ENCODE results near the gene OR6J1.
"Not testable (repeated sequence)": the region's sequence is repeated elsewhere in the genome, so short reads cannot be mapped to it uniquely, and the experiment has no call there.

OR6J1 gene

DNA sequence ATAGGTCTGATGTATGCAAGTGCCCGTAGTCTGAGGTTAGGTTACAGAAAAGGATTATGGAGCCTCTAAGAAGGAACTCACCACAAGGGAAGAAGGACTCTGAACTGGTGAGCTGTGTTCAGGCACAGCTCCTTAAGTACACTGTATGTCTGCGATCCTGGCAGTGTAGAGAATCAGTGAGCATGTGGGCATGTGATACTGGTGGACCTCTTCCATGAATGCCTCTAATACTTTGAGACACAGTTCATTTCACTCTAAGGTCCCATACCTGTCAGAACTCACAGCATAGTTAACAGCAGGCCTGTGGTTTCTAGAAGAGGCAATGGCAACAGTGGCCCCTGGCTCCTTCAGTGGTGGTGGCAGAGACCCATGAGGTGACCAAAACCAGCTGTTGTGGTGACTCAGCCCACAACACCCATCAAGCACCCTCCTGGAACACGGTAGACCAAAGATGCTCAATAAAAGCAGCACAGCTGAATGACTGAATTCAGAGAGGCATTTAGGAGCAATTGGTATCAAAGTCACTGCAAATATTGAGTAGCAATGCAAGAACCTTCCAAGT lies 6.9 kb upstream of the OR6J1 start:
- no peak for DNase-seq (ENCODE audit: low read depth in 1 of 2, low spot score in 1 of 2)

DNA sequence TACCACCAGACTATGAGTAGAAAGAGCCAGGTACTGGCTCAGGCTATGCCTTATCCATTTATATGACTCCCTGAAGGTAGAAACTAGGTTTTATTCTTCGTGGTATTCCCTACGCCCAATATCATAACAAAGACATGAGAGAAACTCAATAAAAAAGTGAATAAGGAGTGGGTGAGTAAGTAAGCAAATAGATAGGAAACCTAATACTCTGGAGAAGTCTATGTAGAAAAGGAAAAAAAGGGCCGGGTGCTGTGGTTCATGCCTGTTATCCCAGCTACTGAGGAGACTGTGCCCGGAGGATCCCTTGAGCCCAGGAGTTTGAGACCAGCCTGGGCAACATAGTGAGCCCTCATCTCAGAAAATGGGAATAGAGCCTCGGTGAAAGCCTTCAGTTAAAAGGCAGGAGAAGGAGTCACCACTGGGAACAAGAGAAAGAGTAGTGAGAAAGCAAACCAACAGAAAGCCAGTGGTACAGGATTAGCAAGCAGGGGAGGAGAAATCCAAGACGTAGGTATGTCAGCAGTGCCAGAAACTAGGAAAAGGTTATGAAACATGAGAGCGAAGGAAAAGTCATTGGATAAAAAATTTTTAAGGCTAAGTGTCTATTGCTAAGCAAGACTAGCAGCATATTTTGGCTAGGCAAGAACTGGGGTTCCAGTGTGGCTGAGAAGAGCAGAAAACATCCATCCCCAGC lies 6.0 kb upstream of the OR6J1 start:
- DNase-seq (ENCODE audit: low read depth in 1 of 2, low spot score in 1 of 2) = no peak

DNA sequence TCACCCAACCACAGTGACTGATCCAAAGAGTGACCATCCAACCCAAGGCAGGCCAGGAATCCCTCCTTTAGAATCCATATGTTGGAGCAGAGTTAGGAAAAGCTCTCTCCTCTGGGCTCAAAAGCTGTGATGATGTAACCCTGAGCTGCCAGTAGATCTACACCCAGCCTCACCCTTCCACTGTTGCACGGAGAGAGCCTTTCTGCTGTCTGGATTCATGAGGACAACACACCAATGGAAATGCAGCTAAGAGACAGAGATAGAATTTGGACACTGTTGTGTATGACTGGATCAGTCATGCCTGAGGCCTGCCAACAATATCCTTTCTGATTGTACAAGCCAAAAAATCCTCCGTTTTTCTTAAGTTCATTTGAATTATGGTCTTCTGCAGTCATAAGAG lies 4.4 kb upstream of the OR6J1 start:
- DNase-seq (ENCODE audit: low read depth in 1 of 2, low spot score in 1 of 2) = no peak

DNA sequence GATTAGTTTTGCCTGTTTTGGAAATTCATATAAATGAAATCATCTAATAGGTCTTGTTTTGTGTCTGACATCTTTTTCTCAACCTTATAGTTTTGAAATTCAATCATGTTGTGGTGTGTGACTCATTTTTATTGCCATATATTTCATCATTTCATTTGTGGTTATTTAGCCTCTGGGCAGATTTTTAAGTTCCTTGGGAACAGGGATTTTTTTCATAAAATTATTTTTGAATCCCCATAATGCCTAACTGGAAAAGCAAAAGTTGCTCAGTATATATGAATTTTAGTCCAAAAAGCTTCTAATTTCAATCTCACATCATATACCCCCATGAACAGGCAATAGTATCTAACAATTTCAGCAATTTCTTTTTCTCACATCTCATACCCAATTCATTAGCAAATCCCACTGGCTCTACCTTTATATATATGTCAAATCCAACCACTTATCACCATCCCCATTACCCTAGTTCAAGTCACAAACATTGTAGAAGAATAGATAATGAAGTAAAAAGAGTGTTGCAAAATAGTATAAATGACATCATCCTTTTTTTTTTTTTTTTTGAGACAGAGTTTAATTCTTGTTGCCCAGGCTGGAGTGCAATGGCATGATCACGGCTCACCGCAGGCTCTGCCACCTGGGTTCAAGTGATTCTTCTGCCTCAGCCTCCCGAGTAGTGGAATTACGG lies 2.6 kb upstream of the OR6J1 start:
- DNase-seq (ENCODE audit: low read depth in 1 of 2, low spot score in 1 of 2) = no peak

DNA sequence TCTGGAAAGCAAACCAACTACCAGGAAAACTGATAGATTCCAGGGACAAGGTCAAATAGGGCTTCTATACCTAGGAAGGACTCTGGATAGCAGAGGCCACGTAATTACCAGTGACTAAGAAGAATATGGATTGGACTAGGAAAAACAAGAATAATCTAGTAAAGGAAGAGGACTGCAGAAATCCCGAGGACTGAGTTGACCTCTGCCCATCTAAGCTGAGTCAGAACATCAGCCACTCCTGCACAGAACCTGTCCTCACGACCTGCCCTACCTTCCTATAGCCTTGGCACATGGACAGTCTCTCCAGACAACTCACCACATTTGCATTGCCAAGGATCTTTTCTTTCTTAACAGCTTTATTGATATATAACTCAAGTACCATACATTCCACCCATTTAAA lies 2.3 kb downstream of the OR6J1 start:
- no peak for DNase-seq (ENCODE audit: low read depth in 1 of 2, low spot score in 1 of 2)

DNA sequence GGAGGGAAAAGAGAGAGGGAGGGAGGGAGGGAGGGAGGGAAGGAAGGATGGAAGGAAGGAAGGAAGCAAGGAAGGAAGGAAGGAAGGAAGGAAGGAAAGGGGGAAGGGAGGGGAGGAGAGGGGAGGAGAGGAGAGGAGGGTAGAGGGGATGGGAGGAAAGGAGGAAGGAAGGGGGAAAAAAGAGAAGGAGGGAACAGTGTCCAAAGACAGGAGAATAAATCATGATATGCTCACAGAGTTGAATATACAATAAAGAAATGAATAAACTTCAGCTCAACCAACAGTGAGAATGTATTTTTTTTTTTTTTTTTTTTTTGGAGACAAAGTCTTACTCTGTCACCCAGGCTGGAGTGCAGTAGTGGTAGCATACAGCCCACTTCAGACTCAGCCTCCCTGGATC lies 4.0 kb downstream of the OR6J1 start:
- DNase-seq (ENCODE audit: low read depth in 1 of 2, low spot score in 1 of 2) = no peak

DNA sequence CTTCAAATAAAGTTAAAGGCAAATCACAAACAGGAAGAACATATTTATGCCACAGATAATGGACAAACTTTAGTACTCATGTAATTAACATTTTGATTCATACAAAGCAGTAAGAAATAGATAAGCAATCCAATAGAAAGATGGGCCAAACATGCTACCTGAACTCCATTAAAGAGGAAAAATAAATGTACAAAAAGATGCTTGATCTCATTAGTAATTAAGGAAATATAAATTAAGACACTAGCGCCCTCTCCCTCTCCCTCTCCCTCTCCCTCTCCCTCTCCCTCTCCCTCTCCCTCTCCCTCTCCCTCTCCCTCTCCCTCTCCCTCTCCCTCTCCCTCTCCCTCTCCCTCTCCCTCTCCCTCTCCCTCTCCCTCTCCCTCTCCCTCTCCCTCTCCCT lies 8.2 kb downstream of the OR6J1 start:
- not testable (repeated sequence) for DNase-seq (ENCODE audit: low read depth in 1 of 2, low spot score in 1 of 2)

DNA sequence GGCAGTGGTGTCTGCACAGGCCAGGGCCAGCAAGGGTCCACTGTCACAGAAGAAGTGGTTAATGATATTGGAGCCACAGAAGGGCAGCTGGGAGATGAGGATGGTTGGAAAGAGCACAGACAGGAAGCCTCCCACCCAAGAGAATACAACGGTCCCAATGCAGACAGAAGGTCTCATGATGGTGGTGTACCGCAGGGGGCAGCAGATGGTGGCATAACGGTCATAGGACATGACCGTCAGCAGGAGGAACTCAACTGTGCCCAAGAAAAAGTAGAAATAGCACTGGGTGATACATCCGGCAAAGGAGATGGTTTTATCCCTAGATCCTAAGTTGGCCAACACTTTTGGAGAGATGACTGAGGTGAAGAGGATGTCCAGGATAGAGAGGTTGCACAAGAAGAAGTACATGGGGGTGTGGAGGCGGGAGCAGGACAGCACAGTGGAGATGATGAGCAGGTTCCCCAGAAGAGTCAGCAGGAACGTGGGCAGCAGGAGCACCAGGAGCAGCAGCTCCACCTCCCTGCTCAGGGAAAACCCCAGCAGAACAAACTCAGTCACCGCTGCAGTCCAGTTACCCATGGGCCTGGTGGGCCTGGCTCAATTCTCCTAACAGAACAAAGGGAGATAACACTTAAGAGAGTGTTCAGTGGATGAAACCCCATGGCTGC lies 9.8 kb downstream of the OR6J1 start:
- DNase-seq (ENCODE audit: low read depth in 1 of 2, low spot score in 1 of 2) = no peak

DNA sequence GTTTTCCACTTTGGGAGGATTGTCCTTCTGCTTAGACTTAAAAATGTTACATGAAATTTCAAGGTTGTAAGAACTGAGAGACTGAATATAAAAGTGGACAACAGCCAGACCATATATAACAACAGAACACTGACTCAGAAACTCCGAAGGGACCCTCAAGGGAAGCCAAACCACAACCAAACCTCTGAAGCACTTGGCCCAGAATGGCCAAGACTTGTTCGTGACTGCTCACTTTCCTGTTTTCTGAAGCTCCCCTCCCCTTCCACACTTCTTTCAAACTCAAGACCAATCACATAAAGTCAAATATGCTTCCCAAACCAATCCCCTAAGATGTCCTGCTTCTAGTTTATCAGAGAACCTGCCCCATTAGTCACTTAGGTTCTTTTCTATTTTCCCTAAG lies 13.7 kb downstream of the OR6J1 start:
- DNase-seq (ENCODE audit: low read depth in 1 of 2, low spot score in 1 of 2) = no peak

DNA sequence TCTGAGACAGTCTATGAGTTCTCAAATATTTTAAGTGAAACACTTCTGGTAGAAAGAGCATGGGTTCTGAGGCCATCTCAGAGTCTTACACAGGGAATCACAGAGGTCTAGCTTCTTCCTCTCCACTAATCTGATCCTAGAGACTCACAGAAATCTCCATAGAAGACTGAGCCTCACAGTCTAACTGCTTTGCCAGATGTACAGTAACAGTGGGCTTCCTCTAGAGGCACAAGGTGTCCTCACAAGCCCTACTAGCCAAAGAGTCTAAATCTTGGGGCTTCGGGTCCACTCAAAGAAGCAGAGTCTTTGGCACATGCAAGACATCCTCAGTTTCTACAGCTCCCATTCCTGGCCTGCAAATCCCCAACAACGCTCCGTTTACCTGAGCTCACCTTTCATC lies 14.1 kb downstream of the OR6J1 start:
- DNase-seq (ENCODE audit: low read depth in 1 of 2, low spot score in 1 of 2) = no peak

DNA sequence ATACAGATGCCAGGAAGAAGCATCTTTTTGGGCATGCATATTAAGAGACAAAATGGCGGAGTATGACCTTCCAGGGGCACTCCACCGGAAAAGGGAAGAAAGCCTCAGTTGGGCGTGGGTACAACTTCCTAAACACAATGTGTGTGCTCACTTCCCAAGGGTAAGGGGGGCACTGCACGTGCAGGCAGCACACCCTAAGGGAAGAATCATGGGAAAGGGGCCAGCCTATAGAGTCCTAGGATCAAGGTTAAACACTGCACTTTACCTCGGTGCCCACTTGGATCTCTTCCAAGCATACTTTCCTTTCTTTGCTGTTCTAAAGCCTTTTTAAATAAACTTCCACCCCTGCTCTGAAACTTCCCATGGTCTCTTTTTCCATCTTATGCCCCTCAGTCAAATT lies 14.8 kb downstream of the OR6J1 start:
- no peak for DNase-seq (ENCODE audit: low read depth in 1 of 2, low spot score in 1 of 2)

DNA sequence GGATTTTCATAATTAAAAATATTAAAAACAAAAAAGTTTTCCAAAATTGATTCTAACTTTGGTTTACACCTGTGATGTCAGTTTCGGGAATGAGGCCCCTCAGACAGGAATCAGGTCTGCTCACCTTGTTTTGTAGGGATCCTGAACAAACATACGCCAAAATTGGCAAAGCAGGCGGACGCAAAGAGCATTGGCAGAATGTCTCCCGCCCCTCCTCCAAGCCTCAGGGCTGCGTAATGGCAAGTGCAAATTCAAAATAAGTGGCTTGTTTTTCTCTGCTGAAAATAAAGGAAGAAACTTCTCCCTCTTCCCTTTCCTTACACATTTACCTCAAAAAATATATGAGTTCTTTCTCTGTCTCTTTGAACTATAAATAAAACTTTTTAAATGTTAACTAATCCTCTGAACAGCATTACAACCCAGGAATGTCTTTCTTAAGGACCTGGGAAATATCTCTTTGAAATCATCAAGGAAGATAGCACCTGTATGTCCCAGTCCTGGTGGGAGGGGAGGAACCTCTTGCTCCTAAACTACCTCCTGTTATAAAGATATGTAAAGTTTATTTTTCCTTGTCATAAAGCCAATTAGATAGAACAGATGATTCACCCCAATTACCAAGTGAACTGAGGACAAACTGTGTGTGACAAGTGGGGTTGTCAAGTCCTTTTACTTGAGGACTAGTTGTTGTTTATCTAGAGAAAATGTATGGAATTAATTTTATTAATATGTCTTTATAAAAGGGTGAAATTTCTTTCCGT lies 16.5 kb downstream of the OR6J1 start:
- no peak for DNase-seq (ENCODE audit: low read depth in 1 of 2, low spot score in 1 of 2)

DNA sequence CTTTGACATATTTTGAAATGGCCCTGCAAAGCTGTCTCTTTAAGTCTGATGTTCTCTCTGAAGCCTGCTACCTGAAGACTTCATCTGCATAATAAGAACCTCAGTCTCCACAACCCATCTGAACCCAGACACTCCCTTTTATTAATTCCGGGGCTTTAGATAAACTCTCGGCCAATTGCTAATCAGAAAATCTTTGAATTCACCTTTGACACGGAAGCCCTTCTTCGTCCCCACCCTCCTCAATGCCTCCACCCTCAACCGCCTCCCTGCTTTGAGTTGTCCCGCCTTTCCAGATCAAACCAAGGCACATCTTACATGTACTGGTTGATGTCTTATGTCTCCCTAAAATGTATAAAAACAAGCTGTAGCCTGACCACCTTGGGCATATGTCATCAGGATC lies 17.6 kb downstream of the OR6J1 start:
- no peak for DNase-seq (ENCODE audit: low read depth in 1 of 2, low spot score in 1 of 2)

DNA sequence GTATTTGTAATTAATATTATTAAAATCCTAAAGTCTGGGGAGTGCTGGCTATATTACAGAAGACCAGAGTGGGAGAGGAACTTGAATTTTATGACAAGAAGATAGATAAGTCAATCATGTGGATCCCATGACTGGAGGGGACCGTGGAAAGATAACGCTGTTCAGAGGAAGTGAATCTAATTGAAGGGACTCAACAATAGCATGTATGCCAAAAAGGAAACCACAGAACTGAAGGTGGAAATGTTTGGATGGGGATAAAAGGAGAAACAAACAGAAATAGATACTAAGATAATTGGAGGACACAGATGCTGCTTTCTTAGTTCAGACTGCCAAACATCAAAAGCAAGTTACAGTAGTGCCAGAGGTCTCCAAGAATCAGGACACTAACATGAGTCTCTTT lies 21.1 kb downstream of the OR6J1 start:
- DNase-seq (ENCODE audit: low read depth in 1 of 2, low spot score in 1 of 2) = no peak

DNA sequence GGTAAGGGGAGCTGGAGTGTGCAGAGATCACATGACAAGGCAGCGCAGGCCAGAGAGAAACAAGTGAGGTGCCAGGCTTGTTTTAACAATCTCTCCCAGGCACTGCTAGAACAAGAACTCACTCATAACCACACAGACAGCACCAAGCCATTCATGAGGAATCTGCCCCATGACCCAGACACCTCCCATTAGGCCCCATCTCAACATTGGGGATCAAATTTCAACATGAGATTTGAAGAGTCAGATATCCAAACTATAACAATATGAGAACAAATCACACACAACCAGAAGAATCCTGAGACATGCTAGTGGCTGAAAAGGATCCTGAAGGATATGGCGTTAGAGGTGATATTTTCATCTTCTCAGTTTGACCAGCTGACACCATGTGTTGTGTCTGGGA lies 21.9 kb downstream of the OR6J1 start:
- DNase-seq (ENCODE audit: low read depth in 1 of 2, low spot score in 1 of 2) = no peak

DNA sequence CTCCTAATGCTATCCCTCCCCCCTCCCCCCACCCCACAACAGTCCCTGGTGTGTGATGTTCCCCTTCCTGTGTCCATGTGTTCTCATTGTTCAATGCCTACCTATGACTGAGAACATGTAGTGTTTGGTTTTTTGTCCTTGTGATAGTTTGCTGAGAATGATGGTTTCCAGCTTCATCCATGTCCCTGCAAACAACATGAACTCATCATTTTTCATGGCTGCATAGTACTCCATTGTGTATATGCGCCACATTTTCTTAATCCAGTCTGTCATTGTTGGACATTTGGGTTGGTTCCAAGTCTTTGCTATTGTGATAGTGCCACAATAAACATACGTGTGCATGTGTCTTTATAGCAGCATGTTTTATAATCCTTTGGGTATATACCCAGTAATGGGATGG lies 28.4 kb downstream of the OR6J1 start:
- DNase-seq (ENCODE audit: low read depth in 1 of 2, low spot score in 1 of 2) = not testable (repeated sequence)

DNA sequence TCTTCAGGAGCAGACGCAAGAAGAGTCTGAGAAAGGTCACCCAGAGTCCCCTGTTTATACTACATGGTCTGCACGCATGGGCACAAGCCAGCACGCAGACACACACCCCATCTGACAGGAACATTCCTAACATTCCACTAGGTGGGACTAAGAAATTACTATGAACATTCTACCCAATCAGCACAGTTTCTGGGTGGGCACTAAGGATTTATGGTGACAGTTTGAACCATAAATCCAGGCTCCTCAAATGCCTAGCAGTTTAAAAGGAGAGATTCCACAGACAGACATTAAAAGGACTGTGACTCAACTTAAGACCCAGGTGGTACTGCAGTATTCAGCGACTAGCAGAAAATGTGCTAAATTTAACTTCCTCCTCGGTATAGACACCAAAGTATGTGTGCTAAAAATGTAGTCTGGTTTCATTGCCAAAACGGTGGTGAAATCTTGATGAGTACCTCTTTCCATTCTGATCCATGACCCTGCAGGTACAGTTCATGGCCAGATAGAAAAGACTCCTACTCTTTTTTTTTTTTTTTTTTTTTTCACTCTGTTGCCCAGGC lies 29.8 kb downstream of the OR6J1 start:
- no peak for DNase-seq (ENCODE audit: low read depth in 1 of 2, low spot score in 1 of 2)

DNA sequence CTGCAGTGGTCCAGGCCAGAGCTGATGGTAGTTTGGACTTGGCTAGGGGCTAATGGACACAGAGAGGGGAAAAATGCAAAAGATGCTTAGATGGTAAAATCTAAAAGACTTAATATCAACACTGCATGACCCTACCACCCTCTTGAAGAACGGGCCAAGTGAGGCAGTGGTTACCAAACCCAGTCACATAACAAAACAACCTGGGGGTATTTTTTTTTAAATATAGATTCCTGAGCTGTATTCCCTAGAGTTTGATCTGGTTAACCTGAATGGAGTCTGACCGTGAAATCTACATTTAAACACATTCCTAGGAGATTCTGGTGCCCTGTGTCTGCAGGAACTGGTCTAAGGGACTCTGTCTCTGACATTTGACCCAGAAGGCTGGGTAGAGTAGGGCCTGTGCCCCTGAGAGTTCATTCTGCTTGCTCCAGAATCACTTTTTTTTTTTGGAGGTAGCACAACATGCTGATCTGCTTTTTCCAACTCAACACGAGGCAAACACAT lies 30.4 kb downstream of the OR6J1 start:
- DNase-seq (ENCODE audit: low read depth in 1 of 2, low spot score in 1 of 2) = no peak

DNA sequence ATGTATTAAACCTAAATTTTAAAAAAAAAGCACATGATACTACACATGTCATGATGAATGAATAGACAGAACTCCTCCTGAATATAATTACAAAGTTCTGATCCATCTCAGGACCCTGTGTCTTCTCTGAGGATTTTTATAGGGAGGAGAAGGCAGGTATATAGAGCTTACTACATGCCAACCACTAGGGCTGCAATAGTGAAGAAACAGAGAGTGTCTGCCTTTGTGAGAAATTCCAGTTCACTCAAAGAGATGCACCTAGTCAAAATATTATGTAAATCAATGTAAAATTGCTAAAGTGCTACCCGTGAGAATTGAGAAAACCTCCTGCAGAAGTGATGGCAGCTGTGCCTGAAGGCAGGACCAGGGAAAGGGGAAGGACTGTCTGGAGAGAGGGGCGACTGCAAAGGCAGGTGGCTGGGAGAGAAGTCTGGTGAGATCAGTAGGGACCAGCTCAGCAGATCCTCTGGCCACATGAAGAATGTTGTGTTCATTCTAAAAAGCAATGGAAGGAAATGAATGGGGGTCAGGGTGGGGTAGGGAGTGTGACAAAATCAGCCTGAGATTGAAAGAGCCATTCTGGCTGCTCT lies 31.0 kb downstream of the OR6J1 start:
- no peak for DNase-seq (ENCODE audit: low read depth in 1 of 2, low spot score in 1 of 2)

DNA sequence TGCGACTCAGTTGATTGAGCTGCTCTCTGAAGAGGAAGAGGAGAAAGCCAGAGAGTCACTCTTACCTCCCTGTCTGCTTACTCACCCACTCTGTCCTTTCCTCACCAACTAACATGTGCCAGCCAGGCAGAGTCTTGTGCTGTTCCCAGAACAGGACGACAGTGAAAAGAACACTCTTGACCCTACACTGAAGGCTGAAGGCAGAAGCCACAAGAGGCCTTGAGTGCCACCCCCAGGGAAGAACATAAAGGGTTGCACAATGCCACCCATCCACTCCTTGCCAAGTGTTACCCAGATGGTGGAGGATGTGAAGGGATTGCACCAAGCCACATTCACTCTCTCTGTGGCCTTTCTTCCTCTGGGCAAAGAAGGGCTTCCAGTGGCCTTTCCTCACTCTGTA lies 33.2 kb downstream of the OR6J1 start:
- DNase-seq (ENCODE audit: low read depth in 1 of 2, low spot score in 1 of 2) = no peak

DNA sequence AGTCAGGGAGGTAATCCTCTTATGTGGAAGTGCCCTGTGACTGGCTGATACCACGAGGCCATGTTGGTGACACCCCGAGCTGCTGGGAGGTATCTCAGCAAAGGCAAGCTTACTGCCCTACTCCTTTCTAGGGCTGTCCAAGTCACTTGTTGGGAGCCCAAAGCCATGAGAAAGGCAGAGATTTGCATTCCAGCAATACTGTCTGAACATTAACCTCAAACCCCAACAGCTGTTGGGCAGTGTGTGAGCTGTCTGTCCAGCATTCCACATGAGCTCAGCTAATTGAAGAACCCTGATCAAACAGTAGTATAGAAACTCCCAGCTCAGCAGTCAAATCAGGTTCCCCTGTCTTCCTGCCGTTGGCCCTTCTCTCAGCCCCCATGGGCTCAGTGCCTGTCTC lies 36.9 kb downstream of the OR6J1 start:
- no peak for DNase-seq (ENCODE audit: low read depth in 1 of 2, low spot score in 1 of 2)
